Keratinocyte (primary cell): ENCODE measurements around the gene PDZD2. TPM values are rescaled to one million over a fixed set of nuclear protein-coding genes. Genes with fewer than 3 reads are reported as not detected.

Experiments
- DNase-seq: peaks from one replicate; pipeline ENCODE4 v3.0.0-alpha.2; 2011; ENCODE audit warnings: low read depth, missing footprints, low spot score
- FAIRE-seq: peaks from 2 replicates; lab custom pipeline; 2011; peaks lifted over from hg19 to GRCh38; lab: Jason Lieb, UNC
- H2AFZ ChIP-seq: 2 replicates; pipeline ENCODE4 v1.6.0; 2012; ENCODE audit warnings: low read length, control low read depth, inconsistent platforms; ENCODE audit not compliant: control insufficient read depth
- H3K27ac ChIP-seq: 2 replicates; pipeline ENCODE4 v1.5.1; 2011; ENCODE audit warnings: low read length; ENCODE audit not compliant: control insufficient read depth, insufficient read depth
- H3K27me3 ChIP-seq: 3 replicates; pipeline ENCODE4 v1.6.0; 2011; ENCODE audit warnings: low read length; ENCODE audit not compliant: control insufficient read depth, insufficient read depth; ENCODE audit errors: extremely low read depth
- H3K36me3 ChIP-seq, 2 experiments: 2 replicates in 1 of 2; 3 replicates in 1 of 2; pipeline ENCODE4 v1.5.1; 2011; ENCODE audit warnings: low read length in 2 of 2, mild to moderate bottlenecking in 1 of 2; ENCODE audit not compliant: control insufficient read depth in 2 of 2, insufficient read depth in 2 of 2; ENCODE audit errors: extremely low read depth in 1 of 2
- H3K4me1 ChIP-seq: 3 replicates; pipeline ENCODE4 v1.5.1; 2011; ENCODE audit warnings: low read length; ENCODE audit not compliant: control insufficient read depth, insufficient read depth; ENCODE audit errors: extremely low read depth
- H3K4me2 ChIP-seq: 3 replicates; pipeline ENCODE4 v1.6.0; 2011; ENCODE audit warnings: low read depth, low read length; ENCODE audit not compliant: control insufficient read depth, insufficient read depth; ENCODE audit errors: extremely low read depth
- H3K4me3 ChIP-seq, 3 experiments: fragments of 200-600 bp in 1 of 3; sonication (generic) in 1 of 3; 2 replicates in 2 of 3; 3 replicates in 1 of 3; pipeline ENCODE4 v1.5.1; 2011 to 2016; ENCODE audit warnings: low read length in 3 of 3, mild to moderate bottlenecking in 3 of 3, control low read depth in 2 of 3, inconsistent platforms in 1 of 3, low read depth in 1 of 3, mixed read lengths in 1 of 3, mixed run types in 1 of 3, moderate library complexity in 1 of 3; ENCODE audit not compliant: control insufficient read depth in 2 of 3, insufficient read depth in 2 of 3; ENCODE audit errors: extremely low read depth in 1 of 3
- H3K79me2 ChIP-seq: 2 replicates; pipeline ENCODE4 v1.6.0; 2012; ENCODE audit warnings: low read length; ENCODE audit not compliant: control insufficient read depth, insufficient read depth
- H3K9ac ChIP-seq: 3 replicates; pipeline ENCODE4 v1.6.0; 2011; ENCODE audit warnings: low read length; ENCODE audit not compliant: control insufficient read depth, insufficient read depth; ENCODE audit errors: extremely low read depth
- H3K9me1 ChIP-seq: 3 replicates; pipeline ENCODE4 v1.6.0; 2011; ENCODE audit warnings: low read length; ENCODE audit not compliant: control insufficient read depth, insufficient read depth; ENCODE audit errors: extremely low read depth
- H3K9me3 ChIP-seq: 2 replicates; pipeline ENCODE4 v1.5.1; 2012; ENCODE audit warnings: low read depth, low read length; ENCODE audit not compliant: control insufficient read depth
- H4K20me1 ChIP-seq: 3 replicates; pipeline ENCODE4 v1.6.0; 2011; ENCODE audit warnings: low read length; ENCODE audit not compliant: control insufficient read depth, insufficient read depth; ENCODE audit errors: extremely low read depth
- CTCF ChIP-seq, 3 experiments: IDR thresholded peaks in 1 of 3; conservative IDR thresholded peaks in 1 of 3; optimal IDR thresholded peaks in 1 of 3; 2 replicates in 2 of 3; 3 replicates in 1 of 3; pipeline versions ENCODE3 to v1.5.1; 2011; ENCODE audit warnings: low read length in 3 of 3, mild to moderate bottlenecking in 3 of 3, moderate library complexity in 2 of 3, control low read depth in 1 of 3, inconsistent platforms in 1 of 3; ENCODE audit not compliant: insufficient read depth in 2 of 3; ENCODE audit errors: extremely low read depth in 1 of 3
- EZH2 ChIP-seq: IDR thresholded peaks from one replicate; pipeline ENCODE4 v1.6.1; 2012; ENCODE audit warnings: inconsistent platforms, mild to moderate bottlenecking, low read length, moderate library complexity
- dilution Hi-C: fragments of 300-500 bp; cut with MboI; formaldehyde crosslinking; loops from one replicate; pipeline ENCODE4 v1.7.0; 2020; ENCODE audit warnings: low sequenced_read_pairs; ENCODE audit not compliant: extremely low pct_ligation_motif_present
- polyA plus RNA-seq, 5 experiments: library from polyadenylated mRNA; depleted of rRNA in 3 of 5; stranded (reverse) in 3 of 5; stranded (forward) in 1 of 5; unstranded in 1 of 5; fragments of >200 nt; gene quantifications; 1 replicate in 1 of 5; 2 replicates in 3 of 5; 3 replicates in 1 of 5; pipeline versions ENCODE4 v1.2.1 to v1.2.3, GENCODE V29; 2011 to 2012; ENCODE audit warnings: missing spikeins in 2 of 5, low read depth in 1 of 5, low replicate concordance in 1 of 5

Gene PDZD2
- polyA plus RNA-seq, 1 donor (not counting 4 experiments of a cell fraction or from before 2014, with no cell fraction given), result 7.3 TPM

GRCh38 chr5:31776976-31777651 lies 138.2 kb downstream of the PDZD2 start:
- Histone ChIP-seq H3K9me1 (no peaks in the 10 kb centered on the region), H3K79me2 (no peaks in the 10 kb centered on the region), H4K20me1 (no peaks in the 10 kb centered on the region), H3K4me3 (no peak overlapping the region), H3K4me2 (no peak overlapping the region), H3K9ac (no peak overlapping the region), H2AFZ (no peak overlapping the region), H3K27me3 (peaks cover 7% of the 10 kb centered on the region), H3K4me1 (peaks cover 5% of the 10 kb centered on the region), H3K36me3 (no peaks in the 10 kb centered on the region), H3K27ac (no peak overlapping the region), H3K9me3 (no peaks in the 10 kb centered on the region)
- TF ChIP-seq EZH2, result no peak
- TF ChIP-seq CTCF (optimal IDR thresholded peaks at IDR 0.05 in 1 of 3, IDR thresholded peaks at IDR 0.05 in 1 of 3, conservative IDR thresholded peaks at IDR 0.05 in 1 of 3; ENCODE audit: extremely low read depth in 1 of 3, insufficient read depth in 2 of 3, low read length in 3 of 3), result no peak
- FAIRE-seq, result no peak
- dilution Hi-C loops, result no loop called here
- no peak for DNase-seq

- no peak for DNase-seq
- dilution Hi-C loops, result no loop called here
- Histone ChIP-seq H3K4me3 (no peak overlapping the region), H3K9me1 (no peaks in the 10 kb centered on the region), H3K4me1 (peaks cover 11% of the 10 kb centered on the region), H4K20me1 (no peaks in the 10 kb centered on the region), H3K27ac (no peak overlapping the region), H3K9me3 (no peaks in the 10 kb centered on the region), H3K27me3 (peaks cover 3% of the 10 kb centered on the region), H3K36me3 (no peaks in the 10 kb centered on the region), H3K4me2 (no peak overlapping the region), H3K79me2 (no peaks in the 10 kb centered on the region), H3K9ac (no peak overlapping the region), H2AFZ (peak overlapping the region; percentile 60)
- TF ChIP-seq EZH2, result no peak
- TF ChIP-seq CTCF (optimal IDR thresholded peaks at IDR 0.05 in 1 of 3, IDR thresholded peaks at IDR 0.05 in 1 of 3, conservative IDR thresholded peaks at IDR 0.05 in 1 of 3; ENCODE audit: extremely low read depth in 1 of 3, insufficient read depth in 2 of 3, low read length in 3 of 3), result no peak
- FAIRE-seq, result peak; percentile 32
These were observed 142.8 kb downstream of the PDZD2 start for GRCh38 chr5:31781772-31782171.
